H1 (cell line): Measurements from ENCODE around the gene COL4A3. TPM values are rescaled to one million over a fixed set of nuclear protein-coding genes. Genes with fewer than 3 reads are reported as not detected.

Source experiments
- CTCF ChIA-PET: fragments of 300-600 bp; sonication (Branson Sonifier 250); formaldehyde crosslinking; loops from one replicate; lab custom pipeline; 2021; ENCODE audit not compliant: partially characterized antibody; lab: Charles Lee
- POLR2A ChIA-PET: fragments of 300-600 bp; sonication (Branson Sonifier 250); formaldehyde crosslinking; loops from one replicate; lab custom pipeline; 2021; ENCODE audit warnings: inconsistent platforms; ENCODE audit not compliant: partially characterized antibody; lab: Charles Lee
- DNase-seq, 2 experiments: peaks; one replicate each; pipeline versions ENCODE4 v3.0.0 to v3.0.0-alpha.2; 2010 to 2022; ENCODE audit warnings: low spot score in 2 of 2, low read depth in 1 of 2, mixed read lengths in 1 of 2
- FAIRE-seq: peaks from 2 replicates; lab custom pipeline; 2011; peaks lifted over from hg19 to GRCh38; lab: Jason Lieb, UNC
- H2AFZ ChIP-seq: 2 replicates; pipeline ENCODE4 v1.8.1; 2012; ENCODE audit warnings: low read length, inconsistent platforms
- H2AK5ac ChIP-seq: 2 replicates; pipeline ENCODE4 v1.6.1; 2013; ENCODE audit warnings: low read depth, low read length
- H2BK120ac ChIP-seq: replicated peaks from 2 replicates; pipeline ENCODE3; 2013; ENCODE audit warnings: low read depth, low read length, inconsistent platforms
- H2BK12ac ChIP-seq: 2 replicates; pipeline ENCODE4 v1.6.1; 2013; ENCODE audit warnings: low read depth, low read length
- H2BK15ac ChIP-seq: 2 replicates; pipeline ENCODE4 v1.6.1; 2013; ENCODE audit warnings: low read length
- H2BK20ac ChIP-seq: 2 replicates; pipeline ENCODE4 v1.6.1; 2013; ENCODE audit warnings: low read length
- H2BK5ac ChIP-seq: 2 replicates; pipeline ENCODE4 v1.6.1; 2013; ENCODE audit warnings: low read depth, low read length
- H3K14ac ChIP-seq: 2 replicates; pipeline ENCODE4 v1.6.1; 2013; ENCODE audit warnings: inconsistent platforms; ENCODE audit not compliant: insufficient read length
- H3K18ac ChIP-seq: 2 replicates; pipeline ENCODE4 v1.6.1; 2013; ENCODE audit warnings: low read length; ENCODE audit errors: extremely low read depth
- H3K23ac ChIP-seq: 2 replicates; pipeline ENCODE4 v1.6.1; 2013; ENCODE audit warnings: inconsistent platforms; ENCODE audit not compliant: insufficient read length
- H3K23me2 ChIP-seq: 2 replicates; pipeline ENCODE4 v1.6.1; 2013; ENCODE audit warnings: low read depth, low read length
- H3K27ac ChIP-seq: 2 replicates; pipeline ENCODE4 v1.6.1; 2011; ENCODE audit warnings: low read depth, low read length, inconsistent platforms
- H3K27me3 ChIP-seq, 4 experiments: replicated peaks in 1 of 4; 1 replicate in 1 of 4; 2 replicates in 3 of 4; pipeline versions ENCODE4 v1.6.1 to v1.8.1; 2011 to 2013; ENCODE audit warnings: low read length in 3 of 4, mild to moderate bottlenecking in 3 of 4, inconsistent platforms in 2 of 4, mixed read lengths in 2 of 4, moderate library complexity in 1 of 4; ENCODE audit not compliant: control insufficient read depth in 3 of 4, insufficient read depth in 3 of 4; ENCODE audit errors: extremely low read depth in 1 of 4
- H3K36me3 ChIP-seq, 4 experiments: 2 replicates each; pipeline versions ENCODE4 v1.6.1 to v1.8.1; 2011 to 2013; ENCODE audit warnings: mild to moderate bottlenecking in 4 of 4, low read length in 3 of 4, moderate library complexity in 2 of 4, control low read depth in 1 of 4, inconsistent platforms in 1 of 4; ENCODE audit not compliant: insufficient read depth in 4 of 4, control insufficient read depth in 2 of 4
- H3K4ac ChIP-seq: replicated peaks from 2 replicates; pipeline ENCODE3; 2013; ENCODE audit warnings: low read length, low read depth, mixed read lengths, inconsistent platforms; ENCODE audit not compliant: insufficient read length
- H3K4me1 ChIP-seq, 4 experiments: replicated peaks in 1 of 4; 1 replicate in 1 of 4; 2 replicates in 3 of 4; pipeline versions ENCODE4 v1.6.1 to v1.8.1; 2011 to 2013; ENCODE audit warnings: low read length in 3 of 4, inconsistent platforms in 2 of 4, mixed read lengths in 1 of 4; ENCODE audit not compliant: insufficient read depth in 4 of 4, control insufficient read depth in 3 of 4
- H3K4me2 ChIP-seq, 2 experiments: 2 replicates each; pipeline versions ENCODE4 v1.6.1 to v1.8.1; 2011 to 2013; ENCODE audit warnings: low read depth in 2 of 2, low read length in 2 of 2, control low read depth in 1 of 2, inconsistent platforms in 1 of 2, mild to moderate bottlenecking in 1 of 2; ENCODE audit not compliant: insufficient read depth in 1 of 2
- H3K4me3 ChIP-seq, 4 experiments: fragments of 200-600, 300-600 bp in 1 of 4; sonication (generic), shearing (Covaris generic), sonication (Bioruptor Twin) in 1 of 4; 2 replicates each; pipeline versions ENCODE4 v1.5.1 to v1.8.1; 2011 to 2016; ENCODE audit warnings: low read length in 4 of 4, low read depth in 3 of 4, control low read depth in 2 of 4, inconsistent platforms in 2 of 4, mild to moderate bottlenecking in 2 of 4, mixed read lengths in 1 of 4, moderate library complexity in 1 of 4; ENCODE audit not compliant: insufficient read depth in 2 of 4; ENCODE audit errors: extremely low read depth in 1 of 4
- H3K56ac ChIP-seq: replicated peaks from 2 replicates; pipeline ENCODE3; 2013; ENCODE audit warnings: low read depth, mild to moderate bottlenecking, mixed read lengths, low read length, inconsistent platforms; ENCODE audit not compliant: insufficient read length
- H3K79me1 ChIP-seq: 2 replicates; pipeline ENCODE4 v1.6.1; 2013; ENCODE audit warnings: low read depth, low read length, control low read depth
- H3K79me2 ChIP-seq, 2 experiments: 2 replicates each; pipeline versions ENCODE4 v1.6.1 to v1.8.1; 2012 to 2013; ENCODE audit warnings: low read length in 2 of 2, mild to moderate bottlenecking in 2 of 2, inconsistent platforms in 1 of 2; ENCODE audit not compliant: insufficient read depth in 2 of 2, control insufficient read depth in 1 of 2
- H3K9ac ChIP-seq, 4 experiments: replicated peaks in 1 of 4; 1 replicate in 1 of 4; 2 replicates in 3 of 4; pipeline versions ENCODE4 v1.6.1 to v1.8.1; 2011 to 2013; ENCODE audit warnings: low read depth in 3 of 4, low read length in 3 of 4, control low read depth in 2 of 4, mild to moderate bottlenecking in 2 of 4, moderate library complexity in 2 of 4, inconsistent platforms in 1 of 4; ENCODE audit errors: extremely low read depth in 1 of 4
- H3K9me3 ChIP-seq, 2 experiments: 2 replicates each; pipeline versions ENCODE4 v1.6.1 to v1.8.1; 2012 to 2013; ENCODE audit warnings: mild to moderate bottlenecking in 2 of 2, moderate library complexity in 2 of 2, control low read depth in 1 of 2, inconsistent platforms in 1 of 2, low read depth in 1 of 2, low read length in 1 of 2, mixed read lengths in 1 of 2; ENCODE audit not compliant: insufficient read depth in 2 of 2
- H4K20me1 ChIP-seq, 2 experiments: replicated peaks in 1 of 2; 2 replicates each; pipeline versions ENCODE3 to v1.8.1; 2011 to 2013; ENCODE audit warnings: inconsistent platforms in 2 of 2, low read length in 2 of 2, mild to moderate bottlenecking in 1 of 2; ENCODE audit not compliant: insufficient read depth in 2 of 2, control insufficient read depth in 1 of 2
- H4K5ac ChIP-seq: 2 replicates; pipeline ENCODE4 v1.6.1; 2013; ENCODE audit warnings: low read length, low read depth, mixed read lengths, inconsistent platforms; ENCODE audit not compliant: insufficient read length
- H4K8ac ChIP-seq: 2 replicates; pipeline ENCODE4 v1.8.0; 2013; ENCODE audit warnings: mild to moderate bottlenecking, moderate library complexity, low read length, inconsistent platforms; ENCODE audit not compliant: insufficient read depth; ENCODE audit errors: extremely low read depth
- H4K91ac ChIP-seq: replicated peaks from 2 replicates; pipeline ENCODE3; 2013; ENCODE audit warnings: low read length, mixed read lengths, inconsistent platforms; ENCODE audit not compliant: insufficient read length
- CBX5 ChIP-seq: fragments of 300-800, 300-1000 bp; sonication (generic); IDR thresholded peaks from 2 replicates; pipeline ENCODE4 v1.7.1; 2016; ENCODE audit warnings: antibody characterized with exemption, low read length, low read depth
- EP300 ChIP-seq, 2 experiments: IDR thresholded peaks; 1 replicate in 1 of 2; 2 replicates in 1 of 2; pipeline ENCODE4 v1.6.1; 2011 to 2012; ENCODE audit warnings: low read depth in 2 of 2, low read length in 2 of 2, mild to moderate bottlenecking in 2 of 2, borderline replicate concordance in 1 of 2, inconsistent platforms in 1 of 2, moderate library complexity in 1 of 2
- KDM4A ChIP-seq: IDR thresholded peaks from one replicate; pipeline ENCODE4 v1.7.1; 2012; ENCODE audit warnings: low read depth, mild to moderate bottlenecking, moderate library complexity, low read length, inconsistent platforms; ENCODE audit not compliant: severe bottlenecking
- NANOG ChIP-seq: IDR thresholded peaks from 2 replicates; pipeline ENCODE4 v1.6.1; 2011; ENCODE audit warnings: low read length, low read depth, mild to moderate bottlenecking, inconsistent platforms; ENCODE audit not compliant: insufficient read depth, poor library complexity, severe bottlenecking
- SIN3A ChIP-seq, 2 experiments: IDR thresholded peaks in 1 of 2; conservative IDR thresholded peaks in 1 of 2; 2 replicates each; pipeline ENCODE4 v1.6.1; 2011 to 2012; ENCODE audit warnings: low read length in 2 of 2, improper control_type of control experiment in 1 of 2, low read depth in 1 of 2, mild to moderate bottlenecking in 1 of 2
- SP2 ChIP-seq: IDR thresholded peaks from 2 replicates; pipeline ENCODE4 v1.6.1; 2012; ENCODE audit warnings: mild to moderate bottlenecking, low read length, inconsistent platforms
- ZNF274 ChIP-seq: IDR thresholded peaks from 2 replicates; pipeline ENCODE4 v1.7.0; 2012; ENCODE audit warnings: low read length, borderline replicate concordance; ENCODE audit errors: extremely low read depth
- WGBS, 2 experiments: shearing (Covaris generic) in 1 of 2; methylation state at CpG; one replicate each; pipeline versions ENCODE4 v1.1.6 to v1.1.7; 2013 to 2015; ENCODE audit warnings: low lambda C conversion rate in 2 of 2, mixed read lengths in 2 of 2, inconsistent platforms in 1 of 2, low coverage in 1 of 2, missing lambda C conversion rate in 1 of 2; ENCODE audit not compliant: insufficient replicate concordance in 2 of 2, insufficient coverage in 1 of 2, insufficient read length in 1 of 2; ENCODE audit errors: extremely low coverage in 1 of 2, missing lambda C conversion rate in 1 of 2; 5-methylcytosine and 5-hydroxymethylcytosine counted together
- polyA plus RNA-seq, 7 experiments: library from polyadenylated mRNA; depleted of rRNA in 3 of 7; stranded (reverse) in 5 of 7; unstranded in 2 of 7; fragments of >200 nt in 5 of 7; fragments of 200-250 nt in 2 of 7; gene quantifications; 1 replicate in 5 of 7; 2 replicates in 1 of 7; 4 replicates in 1 of 7; pipeline versions ENCODE4 v1.2.1 to v1.2.3, GENCODE V29; 2011 to 2013; ENCODE audit warnings: missing spikeins in 2 of 7, mixed read lengths in 2 of 7
- total RNA-seq: library from RNA; stranded (reverse); fragmentation: NEBNext Ultra II Directional; extraction: Animal tissue kit (Norgen Biotek cat#: 25700); gene quantifications from 2 replicates; pipeline ENCODE4 v1.2.1, GENCODE V29; 2021

Gene COL4A3
- total and polyA plus RNA-seq, 2 of the 8 experiments (the other 6 are each of a cell fraction or from before 2014, with no cell fraction given): 0.12 to 0.17 TPM

DNA sequence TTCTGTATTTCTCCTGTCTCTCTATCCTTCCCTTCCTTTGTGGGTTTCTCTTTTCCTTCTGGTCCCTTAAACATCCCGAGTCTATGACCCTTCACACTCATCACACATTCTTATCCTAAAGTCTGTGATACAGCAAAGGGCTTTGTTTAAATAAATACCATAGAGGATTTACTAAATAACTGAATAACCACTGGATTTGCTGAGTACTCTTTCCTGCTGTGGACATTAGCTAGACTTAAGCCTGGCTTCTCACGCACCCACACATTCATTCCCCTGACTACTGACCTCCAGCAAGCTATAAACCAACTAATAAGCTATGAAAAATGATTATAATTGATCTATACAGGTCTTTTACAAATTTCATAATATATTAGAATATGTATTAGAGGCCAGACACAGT, 76.6 kb downstream of the COL4A3 start:
- no peak overlapping the region for H3K27ac ChIP-seq
- no peak overlapping the region for H3K18ac ChIP-seq
- H4K20me1 ChIP-seq: no peaks in the 10 kb centered on the region
- no peaks in the 10 kb centered on the region for H3K36me3 ChIP-seq
- ChIA-PET CTCF (interaction anchor here (1.1 to 5.6 kb wide), 5 partner anchors 80 to 368 kb away, joined by 3 to 112 read pairs (median 14); no protein-coding TSS in a partner anchor), POLR2A (no interaction called here)
- H4K8ac ChIP-seq: no peak overlapping the region
- FAIRE-seq: no peak
- no peak overlapping the region for H3K9ac ChIP-seq
- no peak overlapping the region for H4K91ac ChIP-seq
- H3K4ac ChIP-seq: no peak overlapping the region
- no peaks in the 10 kb centered on the region for H3K79me1 ChIP-seq
- no peak overlapping the region for H3K23ac ChIP-seq
- H3K79me2 ChIP-seq: no peaks in the 10 kb centered on the region
- H3K27me3 ChIP-seq: no peaks in the 10 kb centered on the region
- no peaks in the 10 kb centered on the region for H3K9me3 ChIP-seq
- no peak overlapping the region for H3K4me2 ChIP-seq
- TF ChIP-seq CBX5 (no peak), EP300 (IDR thresholded peaks at IDR 0.05; ENCODE audit: borderline replicate concordance in 1 of 2, low read depth in 2 of 2, low read length in 2 of 2) (no peak), SIN3A (conservative IDR thresholded peaks at IDR 0.05 in 1 of 2, IDR thresholded peaks at IDR 0.05 in 1 of 2; ENCODE audit: low read depth in 1 of 2, low read length in 2 of 2) (no peak), ZNF274 (no peak), KDM4A (no peak), SP2 (no peak), NANOG (no peak)
- H3K4me3 ChIP-seq: no peak overlapping the region
- 90% methylated on average over 2 of the region's 2 CpGs; no CpG with 5 or more reads in 1 of the 2 experiments for WGBS, 2 experiments
- no peak overlapping the region for H2BK120ac ChIP-seq
- no peak overlapping the region for H2AFZ ChIP-seq
- no peak overlapping the region for H2BK5ac ChIP-seq
- no peak for DNase-seq
- no peak overlapping the region for H2BK12ac ChIP-seq
- H2AK5ac ChIP-seq: no peak overlapping the region
- H2BK20ac ChIP-seq: no peak overlapping the region
- no peak overlapping the region for H2BK15ac ChIP-seq
- H3K23me2 ChIP-seq: no peaks in the 10 kb centered on the region
- no peak overlapping the region for H3K56ac ChIP-seq
- no peak overlapping the region for H4K5ac ChIP-seq
- 0 out of 7 replicates have a peak, but pooled peaks cover 0 to 2% (median 0%) of the 10 kb centered on the region in 4 experiments for H3K4me1 ChIP-seq
- H3K14ac ChIP-seq: no peak overlapping the region
